ENCODE results near the gene TDRD9.

The TDRD9 gene

DNA sequence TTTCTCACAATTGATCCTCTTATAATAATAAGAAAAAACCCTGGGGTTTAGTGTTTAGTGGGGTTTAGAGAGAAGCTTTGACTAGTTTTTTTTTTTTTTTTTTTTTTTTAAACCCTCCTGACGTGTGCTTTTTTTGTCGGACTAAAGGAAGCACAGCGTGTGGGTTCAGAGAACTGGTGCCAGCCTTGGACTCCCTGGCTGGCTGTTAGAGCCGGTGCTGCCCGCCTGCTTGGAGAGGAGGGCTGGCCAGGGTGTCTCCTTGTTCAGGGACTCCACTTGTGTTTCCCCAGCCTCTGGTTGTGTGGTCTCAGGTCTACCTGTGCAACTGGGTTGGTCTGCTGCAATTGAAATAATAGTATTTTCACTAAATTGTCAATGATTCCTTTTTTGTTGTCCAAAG, 103.1 kb downstream of the TDRD9 start:
- Histone ChIP-seq H4K8ac (ENCODE audit: low read depth, low read length) (no peak overlapping the region), H3K4me1 (ENCODE audit: control insufficient read depth, low read depth, low read length) (no peaks in the 10 kb centered on the region), H2BK120ac (ENCODE audit: low read depth, low read length) (no peak overlapping the region), H3K4me3 (ENCODE audit: low read length) (no peak overlapping the region), H3K18ac (ENCODE audit: low read length) (no peak overlapping the region), H3K23ac (ENCODE audit: low read length) (no peak overlapping the region), H3K4me2 (ENCODE audit: low read length) (no peak overlapping the region), H3K79me2 (ENCODE audit: control insufficient read depth, insufficient read depth, low read length) (no peaks in the 10 kb centered on the region), H3K4ac (ENCODE audit: low read depth, low read length) (no peak overlapping the region), H4K5ac (ENCODE audit: low read length) (no peak overlapping the region), H3K9ac (ENCODE audit: low read length) (no peak overlapping the region), H2BK15ac (replicated peaks; ENCODE audit: low read depth) (no peak overlapping the region), H3K79me1 (ENCODE audit: low read length) (no peaks in the 10 kb centered on the region), H3K56ac (ENCODE audit: low read length) (no peak overlapping the region), H2BK5ac (ENCODE audit: low read length) (no peak overlapping the region), H3K27me3 (ENCODE audit: insufficient read depth, low read length, poor library complexity) (no peaks in the 10 kb centered on the region), H3K36me3 (ENCODE audit: control insufficient read depth, insufficient read depth, low read length) (no peaks in the 10 kb centered on the region), H3K27ac (ENCODE audit: low read depth, low read length) (no peak overlapping the region), H2AK5ac (ENCODE audit: low read length) (no peak overlapping the region)
- DNase-seq: no peak
- no CpG with 5 or more reads among the region's 5 CpGs for WGBS (ENCODE audit: extremely low coverage, insufficient coverage, low lambda C conversion rate)

DNA sequence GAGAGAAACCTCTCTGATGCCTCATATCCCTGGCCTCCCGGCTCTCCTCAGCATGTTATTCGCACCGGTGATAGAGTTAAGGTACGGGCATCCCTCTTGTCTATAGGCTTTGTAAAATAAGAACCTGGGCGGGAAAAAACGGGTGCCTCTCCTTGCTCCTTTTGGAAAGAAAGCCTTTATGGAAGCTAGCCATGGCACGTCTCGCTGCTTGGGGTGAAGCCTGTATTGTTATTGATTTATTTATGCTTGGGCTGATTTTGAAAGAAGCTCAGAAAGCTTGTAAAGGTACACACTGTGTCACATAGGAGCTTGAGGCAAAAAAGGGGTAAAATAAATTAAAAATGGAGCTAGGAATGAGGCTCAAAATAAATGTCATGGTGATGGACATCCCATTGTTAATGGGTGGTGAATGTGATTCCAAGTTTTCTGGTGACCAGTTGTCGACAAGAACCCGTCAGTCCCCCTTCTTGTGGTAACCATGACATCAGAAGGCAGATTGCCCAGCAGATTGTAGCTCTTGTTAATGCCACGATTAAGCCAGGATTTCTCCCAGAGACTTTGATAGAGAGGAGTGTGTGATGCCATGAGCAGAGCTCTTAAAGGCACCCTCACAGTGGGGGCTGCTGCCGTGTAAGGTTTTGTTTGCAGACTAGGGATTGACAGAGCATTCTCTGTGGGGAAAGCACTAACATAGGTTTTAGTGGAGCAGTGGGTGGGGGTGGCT, 106.9 kb downstream of the TDRD9 start:
- Histone ChIP-seq H3K23ac (ENCODE audit: low read length) (no peak overlapping the region), H2BK120ac (ENCODE audit: low read depth, low read length) (no peak overlapping the region), H3K27ac (ENCODE audit: low read depth, low read length) (no peak overlapping the region), H2BK5ac (ENCODE audit: low read length) (no peak overlapping the region), H4K5ac (ENCODE audit: low read length) (no peak overlapping the region), H3K56ac (ENCODE audit: low read length) (no peak overlapping the region), H3K18ac (ENCODE audit: low read length) (no peak overlapping the region), H3K27me3 (ENCODE audit: insufficient read depth, low read length, poor library complexity) (no peaks in the 10 kb centered on the region), H3K36me3 (ENCODE audit: control insufficient read depth, insufficient read depth, low read length) (no peaks in the 10 kb centered on the region), H3K4me1 (ENCODE audit: control insufficient read depth, low read depth, low read length) (no peaks in the 10 kb centered on the region), H2AK5ac (ENCODE audit: low read length) (no peak overlapping the region), H4K8ac (ENCODE audit: low read depth, low read length) (no peak overlapping the region), H2BK15ac (replicated peaks; ENCODE audit: low read depth) (no peak overlapping the region), H3K9ac (ENCODE audit: low read length) (no peak overlapping the region), H3K79me1 (ENCODE audit: low read length) (no peaks in the 10 kb centered on the region), H3K4me3 (ENCODE audit: low read length) (no peak overlapping the region), H3K79me2 (ENCODE audit: control insufficient read depth, insufficient read depth, low read length) (no peaks in the 10 kb centered on the region), H3K4me2 (ENCODE audit: low read length) (no peak overlapping the region), H3K4ac (ENCODE audit: low read depth, low read length) (no peak overlapping the region)
- WGBS (ENCODE audit: extremely low coverage, insufficient coverage, low lambda C conversion rate): no CpG with 5 or more reads among the region's 12 CpGs
- DNase-seq: no peak

DNA sequence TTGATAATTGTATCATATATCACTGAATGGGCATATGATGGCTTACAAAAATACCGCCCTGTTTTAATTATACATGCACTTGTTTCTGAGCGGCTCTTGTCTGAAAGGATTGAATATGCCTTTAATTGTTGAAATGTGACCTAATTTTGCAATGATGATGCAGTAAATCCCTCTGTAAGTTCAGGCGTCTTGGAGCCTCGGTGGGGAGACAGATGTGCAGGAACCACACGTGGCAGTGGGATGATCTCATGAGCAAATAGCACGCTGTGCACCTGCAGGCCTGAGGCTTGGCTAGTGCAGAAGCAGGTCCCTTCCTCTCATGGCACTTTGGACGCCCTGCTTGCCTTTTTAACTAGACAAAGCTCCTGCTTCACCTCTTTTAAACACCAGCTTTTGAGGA, 108.0 kb downstream of the TDRD9 start:
- no peak overlapping the region for H3K27ac ChIP-seq (ENCODE audit: low read depth, low read length)
- H2BK15ac ChIP-seq (replicated peaks; ENCODE audit: low read depth): no peak overlapping the region
- H3K27me3 ChIP-seq (ENCODE audit: insufficient read depth, low read length, poor library complexity): no peaks in the 10 kb centered on the region
- no peaks in the 10 kb centered on the region for H3K79me2 ChIP-seq (ENCODE audit: control insufficient read depth, insufficient read depth, low read length)
- no peak overlapping the region for H3K4me3 ChIP-seq (ENCODE audit: low read length)
- no peak overlapping the region for H4K8ac ChIP-seq (ENCODE audit: low read depth, low read length)
- no peak overlapping the region for H2BK120ac ChIP-seq (ENCODE audit: low read depth, low read length)
- no peaks in the 10 kb centered on the region for H3K79me1 ChIP-seq (ENCODE audit: low read length)
- DNase-seq: no peak
- no peak overlapping the region for H3K56ac ChIP-seq (ENCODE audit: low read length)
- H3K4me2 ChIP-seq (ENCODE audit: low read length): no peak overlapping the region
- no peaks in the 10 kb centered on the region for H3K36me3 ChIP-seq (ENCODE audit: control insufficient read depth, insufficient read depth, low read length)
- no peak overlapping the region for H3K4ac ChIP-seq (ENCODE audit: low read depth, low read length)
- H3K9ac ChIP-seq (ENCODE audit: low read length): no peak overlapping the region
- H3K18ac ChIP-seq (ENCODE audit: low read length): no peak overlapping the region
- no peak overlapping the region for H2BK5ac ChIP-seq (ENCODE audit: low read length)
- H3K23ac ChIP-seq (ENCODE audit: low read length): no peak overlapping the region
- no peak overlapping the region for H4K5ac ChIP-seq (ENCODE audit: low read length)
- no peak overlapping the region for H2AK5ac ChIP-seq (ENCODE audit: low read length)
- no peaks in the 10 kb centered on the region for H3K4me1 ChIP-seq (ENCODE audit: control insufficient read depth, low read depth, low read length)
- WGBS (ENCODE audit: extremely low coverage, insufficient coverage, low lambda C conversion rate): no CpG with 5 or more reads among the region's 7 CpGs

- WGBS (ENCODE audit: extremely low coverage, insufficient coverage, low lambda C conversion rate): no CpG with 5 or more reads among the region's 14 CpGs
- Histone ChIP-seq H3K4me3 (ENCODE audit: low read length) (no peak overlapping the region), H2BK5ac (ENCODE audit: low read length) (no peak overlapping the region), H3K79me1 (ENCODE audit: low read length) (no peaks in the 10 kb centered on the region), H2AK5ac (ENCODE audit: low read length) (no peak overlapping the region), H3K27ac (ENCODE audit: low read depth, low read length) (no peak overlapping the region), H4K5ac (ENCODE audit: low read length) (no peak overlapping the region), H3K36me3 (ENCODE audit: control insufficient read depth, insufficient read depth, low read length) (no peaks in the 10 kb centered on the region), H3K56ac (ENCODE audit: low read length) (no peak overlapping the region), H3K79me2 (ENCODE audit: control insufficient read depth, insufficient read depth, low read length) (no peaks in the 10 kb centered on the region), H3K9ac (ENCODE audit: low read length) (no peak overlapping the region), H2BK120ac (ENCODE audit: low read depth, low read length) (no peak overlapping the region), H3K18ac (ENCODE audit: low read length) (no peak overlapping the region), H3K23ac (ENCODE audit: low read length) (no peak overlapping the region), H4K8ac (ENCODE audit: low read depth, low read length) (no peak overlapping the region), H3K4ac (ENCODE audit: low read depth, low read length) (no peak overlapping the region), H2BK15ac (replicated peaks; ENCODE audit: low read depth) (no peak overlapping the region), H3K4me2 (ENCODE audit: low read length) (no peak overlapping the region), H3K27me3 (ENCODE audit: insufficient read depth, low read length, poor library complexity) (no peaks in the 10 kb centered on the region), H3K4me1 (ENCODE audit: control insufficient read depth, low read depth, low read length) (no peaks in the 10 kb centered on the region)
- no peak for DNase-seq
Measured at GRCh38 chr14:104037074-104037473, 108.8 kb downstream of the TDRD9 start.

- WGBS (ENCODE audit: extremely low coverage, insufficient coverage, low lambda C conversion rate): no CpG with 5 or more reads among the region's 3 CpGs
- Histone ChIP-seq H3K56ac (ENCODE audit: low read length) (no peak overlapping the region), H3K4me1 (ENCODE audit: control insufficient read depth, low read depth, low read length) (no peaks in the 10 kb centered on the region), H3K23ac (ENCODE audit: low read length) (no peak overlapping the region), H2BK120ac (ENCODE audit: low read depth, low read length) (no peak overlapping the region), H3K79me1 (ENCODE audit: low read length) (no peaks in the 10 kb centered on the region), H2BK5ac (ENCODE audit: low read length) (no peak overlapping the region), H2AK5ac (ENCODE audit: low read length) (no peak overlapping the region), H3K18ac (ENCODE audit: low read length) (no peak overlapping the region), H3K4me3 (ENCODE audit: low read length) (no peak overlapping the region), H3K79me2 (ENCODE audit: control insufficient read depth, insufficient read depth, low read length) (no peaks in the 10 kb centered on the region), H3K36me3 (ENCODE audit: control insufficient read depth, insufficient read depth, low read length) (no peaks in the 10 kb centered on the region), H3K9ac (ENCODE audit: low read length) (no peak overlapping the region), H2BK15ac (replicated peaks; ENCODE audit: low read depth) (no peak overlapping the region), H3K27me3 (ENCODE audit: insufficient read depth, low read length, poor library complexity) (no peaks in the 10 kb centered on the region), H3K27ac (ENCODE audit: low read depth, low read length) (no peak overlapping the region), H3K4me2 (ENCODE audit: low read length) (no peak overlapping the region), H4K8ac (ENCODE audit: low read depth, low read length) (no peak overlapping the region), H3K4ac (ENCODE audit: low read depth, low read length) (no peak overlapping the region), H4K5ac (ENCODE audit: low read length) (no peak overlapping the region)
- DNase-seq: no peak
Measured at GRCh38 chr14:104037903-104038302, 109.6 kb downstream of the TDRD9 start.

GRCh38 chr14:104039214-104039613, 111.0 kb downstream of the TDRD9 start:
- no peak overlapping the region for H3K4me2 ChIP-seq (ENCODE audit: low read length)
- no peak overlapping the region for H2BK15ac ChIP-seq (replicated peaks; ENCODE audit: low read depth)
- H3K18ac ChIP-seq (ENCODE audit: low read length): no peak overlapping the region
- H3K56ac ChIP-seq (ENCODE audit: low read length): no peak overlapping the region
- WGBS (ENCODE audit: extremely low coverage, insufficient coverage, low lambda C conversion rate): no CpG with 5 or more reads among the region's 5 CpGs
- H3K79me2 ChIP-seq (ENCODE audit: control insufficient read depth, insufficient read depth, low read length): no peaks in the 10 kb centered on the region
- H2AK5ac ChIP-seq (ENCODE audit: low read length): no peak overlapping the region
- no peaks in the 10 kb centered on the region for H3K79me1 ChIP-seq (ENCODE audit: low read length)
- H2BK120ac ChIP-seq (ENCODE audit: low read depth, low read length): no peak overlapping the region
- H3K9ac ChIP-seq (ENCODE audit: low read length): no peak overlapping the region
- H4K8ac ChIP-seq (ENCODE audit: low read depth, low read length): no peak overlapping the region
- no peak overlapping the region for H3K4me3 ChIP-seq (ENCODE audit: low read length)
- peak; percentile 47 for DNase-seq
- no peak overlapping the region for H3K23ac ChIP-seq (ENCODE audit: low read length)
- no peak overlapping the region for H3K4ac ChIP-seq (ENCODE audit: low read depth, low read length)
- no peak overlapping the region for H4K5ac ChIP-seq (ENCODE audit: low read length)
- H3K27me3 ChIP-seq (ENCODE audit: insufficient read depth, low read length, poor library complexity): no peaks in the 10 kb centered on the region
- no peaks in the 10 kb centered on the region for H3K36me3 ChIP-seq (ENCODE audit: control insufficient read depth, insufficient read depth, low read length)
- no peak overlapping the region for H3K27ac ChIP-seq (ENCODE audit: low read depth, low read length)
- no peak overlapping the region for H2BK5ac ChIP-seq (ENCODE audit: low read length)
- H3K4me1 ChIP-seq (ENCODE audit: control insufficient read depth, low read depth, low read length): no peaks in the 10 kb centered on the region
